Cerebellar cortex (tissue), 1 donor: ENCODE data around the gene BRME1.
"Not testable (repeated sequence)": the region's sequence is repeated elsewhere in the genome, so short reads cannot be mapped to it uniquely, and the experiment has no call there.

Source experiments
- DNase-seq: peaks from one replicate; pipeline ENCODE4 v3.0.0-alpha.2; 2015; ENCODE audit warnings: low spot score

Gene BRME1

GRCh38 chr19:13926715-13927114 is 20.8 kb upstream of the BRME1 start:
- DNase-seq, result no peak

- DNase-seq, result no peak
Observed at GRCh38 chr19:13926010-13926409, 20.1 kb upstream of the BRME1 start.

- DNase-seq, result no peak
Observed at GRCh38 chr19:13923194-13923987, 17.5 kb upstream of the BRME1 start.

GRCh38 chr19:13922118-13922517 is 16.2 kb upstream of the BRME1 start:
- not testable (repeated sequence) for DNase-seq

- peak; percentile 80 for DNase-seq
Observed at GRCh38 chr19:13920940-13921747, 15.2 kb upstream of the BRME1 start.

- DNase-seq, result no peak
Observed at GRCh38 chr19:13920524-13920923, 14.6 kb upstream of the BRME1 start.

- no peak for DNase-seq
Observed at GRCh38 chr19:13918726-13919411, 13.0 kb upstream of the BRME1 start.

- DNase-seq, result peak; percentile 23
Observed at GRCh38 chr19:13917888-13918406, 12.0 kb upstream of the BRME1 start.

- no peak for DNase-seq
Observed at GRCh38 chr19:13914777-13915176, 8.9 kb upstream of the BRME1 start.

- DNase-seq, result no peak
Observed at GRCh38 chr19:13913352-13913751, 7.4 kb upstream of the BRME1 start.

- no peak for DNase-seq
Observed at GRCh38 chr19:13909430-13909829, 3.5 kb upstream of the BRME1 start.

GRCh38 chr19:13908674-13909073 is 2.8 kb upstream of the BRME1 start:
- no peak for DNase-seq

GRCh38 chr19:13906910-13907309 is 993 bp upstream of the BRME1 start:
- no peak for DNase-seq

- DNase-seq, result no peak
Observed at GRCh38 chr19:13906521-13906904, 596 bp upstream of the BRME1 start.

- no peak for DNase-seq
Observed at GRCh38 chr19:13902993-13903555, 2.8 kb downstream of the BRME1 start.

GRCh38 chr19:13899912-13900584 is 5.9 kb downstream of the BRME1 start:
- no peak for DNase-seq

GRCh38 chr19:13899393-13899792 is 6.5 kb downstream of the BRME1 start:
- no peak for DNase-seq

GRCh38 chr19:13896227-13896626 is 9.7 kb downstream of the BRME1 start:
- no peak for DNase-seq

- no peak for DNase-seq
Observed at GRCh38 chr19:13894552-13894951, 11.4 kb downstream of the BRME1 start.

- no peak for DNase-seq
Observed at GRCh38 chr19:13892870-13893269, 13.0 kb downstream of the BRME1 start.

GRCh38 chr19:13890136-13890535 is 15.8 kb downstream of the BRME1 start:
- no peak for DNase-seq

- DNase-seq, result peak; percentile 58
Observed at GRCh38 chr19:13888281-13888680, 17.6 kb downstream of the BRME1 start.
